Neuronal stem cell (in vitro differentiated cells): ENCODE measurements around the gene CDKN3.
"Not testable (repeated sequence)": the region's sequence is repeated elsewhere in the genome, so short reads cannot be mapped to it uniquely, and the experiment has no call there.

Experiments
- DNase-seq: peaks from one replicate; pipeline ENCODE4 v3.0.0-alpha.2; 2013; ENCODE audit warnings: low spot score
- H2AFZ ChIP-seq: one replicate; pipeline ENCODE4 v1.6.1; 2013; ENCODE audit warnings: mild to moderate bottlenecking, low read length, inconsistent platforms
- H2AK5ac ChIP-seq: 2 replicates; pipeline ENCODE4 v1.6.1; 2013; ENCODE audit warnings: low read depth, mild to moderate bottlenecking, inconsistent platforms, low read length, moderate library complexity, mixed read lengths
- H2BK120ac ChIP-seq: 2 replicates; pipeline ENCODE4 v1.6.1; 2013; ENCODE audit warnings: low read depth, mild to moderate bottlenecking, inconsistent platforms, low read length, moderate library complexity, mixed read lengths
- H2BK12ac ChIP-seq: one replicate; pipeline ENCODE4 v1.6.1; 2013; ENCODE audit warnings: low read length, inconsistent platforms
- H2BK15ac ChIP-seq: 2 replicates; pipeline ENCODE4 v1.6.1; 2013; ENCODE audit warnings: mild to moderate bottlenecking, low read length, inconsistent platforms, mixed read lengths
- H2BK5ac ChIP-seq: one replicate; pipeline ENCODE4 v1.6.1; 2013; ENCODE audit warnings: inconsistent platforms, mild to moderate bottlenecking, low read length, moderate library complexity
- H3K14ac ChIP-seq: one replicate; pipeline ENCODE4 v1.6.1; 2013; ENCODE audit warnings: low read length, inconsistent platforms
- H3K18ac ChIP-seq: 2 replicates; pipeline ENCODE4 v1.6.1; 2013; ENCODE audit warnings: low read length, inconsistent platforms
- H3K23ac ChIP-seq: 2 replicates; pipeline ENCODE4 v1.6.1; 2013; ENCODE audit warnings: low read depth, mild to moderate bottlenecking, mixed read lengths, low read length, inconsistent platforms; ENCODE audit not compliant: poor library complexity
- H3K27ac ChIP-seq: replicated peaks from 3 replicates; pipeline ENCODE4 v1.5.1; 2013; ENCODE audit warnings: low read length, inconsistent platforms
- H3K27me3 ChIP-seq, 3 experiments: 2 replicates each; pipeline ENCODE4 v1.6.1; 2013; ENCODE audit warnings: low read length in 3 of 3, mild to moderate bottlenecking in 2 of 3, inconsistent platforms in 1 of 3, low read depth in 1 of 3, mixed read lengths in 1 of 3, moderate library complexity in 1 of 3; ENCODE audit not compliant: control insufficient read depth in 3 of 3, insufficient read depth in 3 of 3
- H3K36me3 ChIP-seq, 2 donors: replicated peaks in 1 of 2; 2 replicates each; pipeline ENCODE4 v1.6.1; 2013; ENCODE audit warnings: low read length in 2 of 2; ENCODE audit not compliant: control insufficient read depth in 2 of 2, insufficient read depth in 2 of 2
- H3K4ac ChIP-seq: 2 replicates; pipeline ENCODE4 v1.6.1; 2013; ENCODE audit warnings: inconsistent platforms, mild to moderate bottlenecking, low read length, moderate library complexity
- H3K4me1 ChIP-seq, 2 donors: 1 replicate in 1 of 2; 2 replicates in 1 of 2; pipeline ENCODE4 v1.6.1; 2013; ENCODE audit warnings: low read length in 2 of 2, low read depth in 1 of 2; ENCODE audit not compliant: control insufficient read depth in 2 of 2, insufficient read depth in 1 of 2
- H3K4me2 ChIP-seq: one replicate; pipeline ENCODE4 v1.6.1; 2013; ENCODE audit warnings: mild to moderate bottlenecking, low read length, inconsistent platforms; ENCODE audit not compliant: insufficient read depth, poor library complexity, severe bottlenecking
- H3K4me3 ChIP-seq, 2 donors: 2 replicates each; pipeline ENCODE4 v1.5.1; 2013; ENCODE audit warnings: low read length in 2 of 2, mild to moderate bottlenecking in 2 of 2, inconsistent platforms in 1 of 2, moderate library complexity in 1 of 2
- H3K79me1 ChIP-seq: one replicate; pipeline ENCODE4 v1.6.1; 2013; ENCODE audit warnings: low read depth, mild to moderate bottlenecking, inconsistent platforms, low read length, moderate library complexity
- H3K9ac ChIP-seq: one replicate; pipeline ENCODE4 v1.6.1; 2013; ENCODE audit warnings: mild to moderate bottlenecking, low read depth, low read length, inconsistent platforms; ENCODE audit not compliant: poor library complexity
- H3K9me3 ChIP-seq, 2 donors: replicated peaks in 1 of 2; 2 replicates each; pipeline versions ENCODE3 to v1.6.1; 2013; ENCODE audit warnings: low read length in 2 of 2, mild to moderate bottlenecking in 2 of 2, inconsistent platforms in 1 of 2, low read depth in 1 of 2, mixed read lengths in 1 of 2, moderate library complexity in 1 of 2; ENCODE audit not compliant: control insufficient read depth in 2 of 2, insufficient read depth in 1 of 2
- H4K8ac ChIP-seq: one replicate; pipeline ENCODE4 v1.6.1; 2013; ENCODE audit warnings: low read depth, mild to moderate bottlenecking, inconsistent platforms, low read length, moderate library complexity
- H4K91ac ChIP-seq: one replicate; pipeline ENCODE4 v1.6.1; 2013; ENCODE audit warnings: low read length, low read depth, mild to moderate bottlenecking, inconsistent platforms; ENCODE audit not compliant: poor library complexity
- WGBS, 2 donors: extraction: QIAGEN DNeasy Blood & Tissue Kit; methylation state at CpG; one replicate each; pipeline ENCODE4 v1.1.7; 2013; ENCODE audit warnings: missing lambda C conversion rate in 2 of 2, mixed read lengths in 1 of 2; ENCODE audit not compliant: insufficient read length in 2 of 2, insufficient replicate concordance in 1 of 2; ENCODE audit errors: extremely low coverage in 2 of 2; 5-methylcytosine and 5-hydroxymethylcytosine counted together

The CDKN3 gene

DNA sequence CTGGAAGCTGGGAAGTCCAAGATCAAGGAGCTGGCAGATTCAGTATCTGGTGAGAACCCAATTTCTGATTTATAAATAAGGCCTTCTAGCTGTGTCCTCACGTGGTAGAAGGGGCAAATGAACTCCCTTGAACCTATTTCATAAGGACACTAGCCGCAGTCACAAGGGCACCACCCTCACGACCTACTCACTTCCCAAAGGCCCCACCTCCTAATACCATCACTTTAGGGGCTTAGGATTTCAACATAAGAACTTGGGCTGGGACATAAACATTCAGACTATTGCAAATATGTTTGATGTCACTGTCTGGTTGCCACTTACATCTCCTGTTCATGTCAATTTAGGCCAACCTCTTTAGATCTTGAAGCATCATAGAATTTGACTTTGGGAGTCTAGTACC is 55.2 kb downstream of the CDKN3 start:
- Histone ChIP-seq H2AFZ (no peak overlapping the region), H2BK120ac (no peak overlapping the region), H3K23ac (no peak overlapping the region), H3K4me2 (no peak overlapping the region), H2AK5ac (no peak overlapping the region), H3K36me3 (no peaks in the 10 kb centered on the region), H3K4me3 (no peak overlapping the region), H2BK12ac (no peak overlapping the region), H3K9me3 (no peaks in the 10 kb centered on the region), H3K9ac (no peak overlapping the region), H3K14ac (no peak overlapping the region), H4K91ac (no peak overlapping the region), H3K27me3 (peaks cover 0 to 3% (median 0%) of the 10 kb centered on the region in 3 experiments), H4K8ac (no peak overlapping the region), H3K4me1 (no peaks in the 10 kb centered on the region), H2BK15ac (no peak overlapping the region), H3K18ac (no peak overlapping the region), H3K79me1 (no peaks in the 10 kb centered on the region), H3K4ac (no peak overlapping the region), H3K27ac (no peak overlapping the region), H2BK5ac (no peak overlapping the region)
- no peak for DNase-seq
- no CpG with 5 or more reads among the region's 3 CpGs for WGBS, 2 donors

DNA sequence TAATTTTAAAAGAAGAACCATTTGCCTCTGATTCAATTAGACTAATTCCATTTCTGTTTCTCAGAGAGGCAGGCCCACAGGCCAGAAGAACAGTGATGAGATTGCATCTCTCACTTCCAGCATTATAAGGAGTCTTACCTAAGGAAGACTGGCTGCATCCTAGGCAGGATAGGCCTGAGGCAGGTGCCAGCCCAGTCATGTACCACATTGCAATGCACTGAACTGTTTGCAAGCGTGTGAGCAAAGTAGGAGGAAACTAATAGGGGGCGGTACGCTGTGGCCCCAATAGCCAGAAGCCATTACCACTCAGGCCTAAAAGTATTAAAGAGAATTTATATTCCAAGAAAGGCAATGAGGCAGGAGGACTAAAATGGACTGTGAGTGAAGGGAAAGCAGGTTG is 56.4 kb downstream of the CDKN3 start:
- Histone ChIP-seq H3K4me1 (no peaks in the 10 kb centered on the region), H3K4me2 (no peak overlapping the region), H3K9me3 (no peaks in the 10 kb centered on the region), H3K27me3 (peaks cover 0 to 3% (median 0%) of the 10 kb centered on the region in 3 experiments), H2BK120ac (no peak overlapping the region), H2AK5ac (no peak overlapping the region), H3K18ac (no peak overlapping the region), H3K14ac (no peak overlapping the region), H3K27ac (no peak overlapping the region), H4K8ac (no peak overlapping the region), H3K23ac (no peak overlapping the region), H3K79me1 (no peaks in the 10 kb centered on the region), H3K36me3 (no peaks in the 10 kb centered on the region), H2AFZ (peak overlapping the region; percentile 13), H2BK12ac (no peak overlapping the region), H3K4ac (no peak overlapping the region), H3K9ac (no peak overlapping the region), H3K4me3 (no peak overlapping the region), H4K91ac (no peak overlapping the region), H2BK5ac (no peak overlapping the region), H2BK15ac (no peak overlapping the region)
- no CpG with 5 or more reads among the region's 3 CpGs for WGBS, 2 donors
- no peak for DNase-seq

DNA sequence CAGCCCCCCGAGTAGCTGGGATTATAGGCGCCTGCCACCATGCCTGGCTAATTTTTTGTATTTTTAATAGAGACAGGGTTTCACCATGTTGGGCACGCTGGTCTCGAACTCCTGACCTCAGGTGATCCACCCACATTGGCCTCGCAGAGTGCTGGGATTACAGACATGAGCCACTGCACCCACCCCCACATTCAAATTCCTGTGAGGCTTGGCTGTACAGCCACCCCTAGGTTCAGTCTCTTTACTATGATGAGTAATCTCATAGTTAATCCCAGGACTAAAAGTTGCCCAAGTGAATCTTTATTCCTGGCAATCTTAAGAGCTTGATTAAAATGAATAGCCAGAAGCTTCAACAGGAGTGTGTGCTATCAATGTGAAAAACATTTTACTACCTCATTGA is 57.2 kb downstream of the CDKN3 start:
- H3K36me3 ChIP-seq, H3K23ac ChIP-seq, H2BK15ac ChIP-seq, H2BK120ac ChIP-seq, H3K27me3 ChIP-seq, H3K9me3 ChIP-seq, H3K79me1 ChIP-seq, H3K27ac ChIP-seq, H3K14ac ChIP-seq, H3K18ac ChIP-seq, H3K4ac ChIP-seq, DNase-seq, H2AFZ ChIP-seq, H2BK5ac ChIP-seq, H4K8ac ChIP-seq, H4K91ac ChIP-seq, H2BK12ac ChIP-seq, H3K9ac ChIP-seq, H3K4me2 ChIP-seq, H3K4me1 ChIP-seq, H2AK5ac ChIP-seq, H3K4me3 ChIP-seq: not testable (repeated sequence)
- no CpG with 5 or more reads among the region's 5 CpGs for WGBS, 2 donors

DNA sequence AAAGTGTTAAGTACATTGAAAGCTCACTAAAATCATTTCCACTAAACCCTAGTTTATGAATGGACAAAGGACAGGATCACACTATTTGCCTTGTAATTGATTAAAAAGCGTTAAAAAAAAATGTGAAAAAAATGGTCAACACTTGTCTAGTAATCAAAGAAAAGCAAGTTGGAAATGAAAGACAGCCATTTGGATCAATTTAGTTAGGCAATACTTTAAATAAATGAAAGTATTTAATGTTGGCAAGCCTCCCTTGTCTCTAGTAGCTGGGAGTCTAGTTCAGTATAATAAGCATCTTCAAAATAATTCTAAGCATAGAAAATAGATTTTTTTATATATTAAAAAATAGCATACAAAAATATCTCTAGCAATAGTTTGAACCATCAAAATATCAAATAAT is 58.6 kb downstream of the CDKN3 start:
- H3K79me1 ChIP-seq = no peaks in the 10 kb centered on the region
- H3K4me2 ChIP-seq = no peak overlapping the region
- no CpG with 5 or more reads among the region's 1 CpG for WGBS, 2 donors
- H3K9me3 ChIP-seq = peaks cover 9 to 10% of the 10 kb centered on the region in 2 donors
- no peaks in the 10 kb centered on the region for H3K36me3 ChIP-seq
- no peaks in the 10 kb centered on the region for H3K27me3 ChIP-seq
- no peak overlapping the region for H2BK5ac ChIP-seq
- no peak overlapping the region for H3K14ac ChIP-seq
- no peak overlapping the region for H2AFZ ChIP-seq
- no peak overlapping the region for H2AK5ac ChIP-seq
- no peak overlapping the region for H2BK12ac ChIP-seq
- no peak for DNase-seq
- no peak overlapping the region for H3K23ac ChIP-seq
- H3K4me3 ChIP-seq = no peak overlapping the region
- H2BK120ac ChIP-seq = no peak overlapping the region
- H3K9ac ChIP-seq = no peak overlapping the region
- no peak overlapping the region for H3K18ac ChIP-seq
- H2BK15ac ChIP-seq = no peak overlapping the region
- no peak overlapping the region for H4K8ac ChIP-seq
- H3K4ac ChIP-seq = no peak overlapping the region
- no peak overlapping the region for H4K91ac ChIP-seq
- H3K27ac ChIP-seq = no peak overlapping the region
- no peaks in the 10 kb centered on the region for H3K4me1 ChIP-seq
